OCI-LY3 (cell line): Measurements from ENCODE around the gene SGSH.

Experiments used
- EZH2phosphoT487 ChIP-seq: fragments of 200-600 bp; shearing (Covaris generic); IDR thresholded peaks from 2 replicates; pipeline ENCODE4 v1.6.1; 2018; ENCODE audit warnings: antibody characterized with exemption, mixed run types, low read depth
- TF ChIP-seq, protein P1 (sequence below): fragments of 200-600, 300-600 bp; sonication (generic); IDR thresholded peaks from 2 replicates; pipeline ENCODE4 v1.5.1; 2014; ENCODE audit warnings: antibody characterized with exemption, low read length, low read depth

- TF ChIP-seq, protein P1, sequence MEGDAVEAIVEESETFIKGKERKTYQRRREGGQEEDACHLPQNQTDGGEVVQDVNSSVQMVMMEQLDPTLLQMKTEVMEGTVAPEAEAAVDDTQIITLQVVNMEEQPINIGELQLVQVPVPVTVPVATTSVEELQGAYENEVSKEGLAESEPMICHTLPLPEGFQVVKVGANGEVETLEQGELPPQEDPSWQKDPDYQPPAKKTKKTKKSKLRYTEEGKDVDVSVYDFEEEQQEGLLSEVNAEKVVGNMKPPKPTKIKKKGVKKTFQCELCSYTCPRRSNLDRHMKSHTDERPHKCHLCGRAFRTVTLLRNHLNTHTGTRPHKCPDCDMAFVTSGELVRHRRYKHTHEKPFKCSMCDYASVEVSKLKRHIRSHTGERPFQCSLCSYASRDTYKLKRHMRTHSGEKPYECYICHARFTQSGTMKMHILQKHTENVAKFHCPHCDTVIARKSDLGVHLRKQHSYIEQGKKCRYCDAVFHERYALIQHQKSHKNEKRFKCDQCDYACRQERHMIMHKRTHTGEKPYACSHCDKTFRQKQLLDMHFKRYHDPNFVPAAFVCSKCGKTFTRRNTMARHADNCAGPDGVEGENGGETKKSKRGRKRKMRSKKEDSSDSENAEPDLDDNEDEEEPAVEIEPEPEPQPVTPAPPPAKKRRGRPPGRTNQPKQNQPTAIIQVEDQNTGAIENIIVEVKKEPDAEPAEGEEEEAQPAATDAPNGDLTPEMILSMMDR, result no peak
- TF ChIP-seq EZH2phosphoT487, result no peak
These were observed 23.5 kb downstream of the SGSH start for GRCh38 chr17:80196652-80197051.
